Epidermal melanocyte (primary cell): ENCODE measurements around the gene SNX27.
"Not testable (repeated sequence)": the region's sequence is repeated elsewhere in the genome, so short reads cannot be mapped to it uniquely, and the experiment has no call there.

ENCODE experiments used
- DNase-seq: peaks from one replicate; pipeline ENCODE4 v3.0.0; 2011; ENCODE audit warnings: low spot score; ENCODE audit not compliant: insufficient read length

The SNX27 gene

GRCh38 chr1:151720974-151721787, 109.3 kb downstream of the SNX27 start, which contains the start of gene RIIAD1:
Gene RIIAD1, plus strand, starts transcription at chr1:151721522. Its CDS starts 15 bp downstream, at chr1:151721537.
- DNase-seq = peak; percentile 70

- DNase-seq = peak; percentile 8
Observed at GRCh38 chr1:151721788-151722510, 110.1 kb downstream of the SNX27 start.

- peak; percentile 10 for DNase-seq
Observed at GRCh38 chr1:151723726-151724370, 112.0 kb downstream of the SNX27 start.

- DNase-seq = no peak
Observed at GRCh38 chr1:151728151-151729054, 116.6 kb downstream of the SNX27 start.

- no peak for DNase-seq
Observed at GRCh38 chr1:151729157-151729965, 117.5 kb downstream of the SNX27 start.

- DNase-seq = no peak
Observed at GRCh38 chr1:151729966-151730291, 118.1 kb downstream of the SNX27 start.

- no peak for DNase-seq
Observed at GRCh38 chr1:151733126-151733525, 121.3 kb downstream of the SNX27 start.

- DNase-seq = not testable (repeated sequence)
Observed at GRCh38 chr1:151733995-151734394, 122.1 kb downstream of the SNX27 start.

GRCh38 chr1:151737026-151737425, 125.2 kb downstream of the SNX27 start:
- no peak for DNase-seq

GRCh38 chr1:151737479-151737878, 125.6 kb downstream of the SNX27 start:
- DNase-seq = no peak

GRCh38 chr1:151739590-151740355, 127.9 kb downstream of the SNX27 start:
- DNase-seq = no peak

- DNase-seq = no peak
Observed at GRCh38 chr1:151741516-151741915, 129.7 kb downstream of the SNX27 start.
